HFFc6 (cell line): ENCODE measurements around the gene NUB1. TPM values are rescaled to one million over a fixed set of nuclear protein-coding genes. Genes with fewer than 3 reads are reported as not detected.

Source experiments
- DNase-seq: peaks from one replicate; pipeline ENCODE4 v3.0.0-alpha.2; 2018
- H3K27ac Mint-ChIP-seq: 2 replicates; pipeline ENCODE4 v1.8.0; 2020; ENCODE audit warnings: mild to moderate bottlenecking, mixed read lengths
- H3K27me3 Mint-ChIP-seq: 2 replicates; pipeline ENCODE4 v1.8.0; 2021; ENCODE audit warnings: mild to moderate bottlenecking, moderate library complexity, mixed read lengths; ENCODE audit not compliant: insufficient read depth
- H3K36me3 Mint-ChIP-seq: 2 replicates; pipeline ENCODE4 v1.8.0; 2021; ENCODE audit warnings: low read depth, mixed read lengths
- H3K4me1 Mint-ChIP-seq: 2 replicates; pipeline ENCODE4 v1.8.0; 2020; ENCODE audit warnings: low read depth, mixed read lengths
- H3K4me3 Mint-ChIP-seq: 2 replicates; pipeline ENCODE4 v1.8.0; 2020; ENCODE audit warnings: mild to moderate bottlenecking, moderate library complexity, mixed read lengths
- H3K9me3 Mint-ChIP-seq: 2 replicates; pipeline ENCODE4 v1.8.0; 2020; ENCODE audit warnings: mild to moderate bottlenecking, mixed read lengths
- total RNA-seq, 6 experiments: library from RNA; stranded (reverse); fragmentation: NEBNext Ultra II Directional; extraction: Animal tissue kit (Norgen Biotek cat#: 25700); gene quantifications; 2 replicates in 1 of 6; 3 replicates in 5 of 6; pipeline ENCODE4 v1.2.3, GENCODE V29; 2021
- TF ChIP-seq, protein P1 (sequence below): fragments of 200-600 bp; sonication (generic); IDR thresholded peaks from 2 replicates; pipeline ENCODE4 v1.5.0; 2021; ENCODE audit warnings: antibody characterized with exemption, mild to moderate bottlenecking

NUB1 gene
- total RNA-seq, 6 experiments from 2014 or later, result 30.6 to 37.8 (median 34.8) TPM

DNA sequence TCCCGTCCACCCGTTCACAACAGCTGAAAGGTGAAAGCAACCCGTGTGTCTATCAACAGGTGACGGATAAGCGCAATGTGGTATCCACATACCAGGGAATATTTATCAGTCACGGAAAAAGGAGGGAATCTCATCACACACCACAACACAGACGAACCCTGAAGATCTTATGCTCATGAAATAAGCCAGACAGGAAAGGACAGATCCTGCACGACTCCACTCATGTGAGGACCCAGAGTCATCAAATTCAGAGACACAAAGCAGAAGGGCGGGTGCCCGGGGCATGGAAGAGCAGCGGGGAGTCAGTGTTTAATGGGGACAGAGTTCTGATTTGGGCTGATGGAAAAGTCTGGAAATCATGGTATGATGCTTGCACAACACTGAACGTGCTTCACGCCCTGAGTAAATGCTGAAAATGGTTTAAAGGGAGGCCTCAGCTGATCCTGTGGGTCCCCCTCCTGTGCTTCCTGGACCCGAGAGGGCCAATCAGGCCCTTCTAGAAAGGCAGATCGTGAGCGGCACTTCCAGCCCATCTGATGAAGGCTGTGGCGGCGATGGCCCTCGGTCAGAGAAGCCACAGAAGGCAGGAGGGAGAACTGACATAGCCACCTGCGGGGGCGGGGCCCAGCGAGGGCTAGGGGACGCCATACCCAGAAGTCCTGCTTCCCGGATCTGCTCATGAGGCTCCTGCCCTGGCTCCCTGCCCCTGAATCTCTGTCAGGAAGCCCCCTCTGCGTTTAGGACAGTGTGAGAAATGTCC, 49.2 kb downstream of the NUB1 start:
- H3K9me3 Mint-ChIP-seq, result no peaks in the 10 kb centered on the region

DNA sequence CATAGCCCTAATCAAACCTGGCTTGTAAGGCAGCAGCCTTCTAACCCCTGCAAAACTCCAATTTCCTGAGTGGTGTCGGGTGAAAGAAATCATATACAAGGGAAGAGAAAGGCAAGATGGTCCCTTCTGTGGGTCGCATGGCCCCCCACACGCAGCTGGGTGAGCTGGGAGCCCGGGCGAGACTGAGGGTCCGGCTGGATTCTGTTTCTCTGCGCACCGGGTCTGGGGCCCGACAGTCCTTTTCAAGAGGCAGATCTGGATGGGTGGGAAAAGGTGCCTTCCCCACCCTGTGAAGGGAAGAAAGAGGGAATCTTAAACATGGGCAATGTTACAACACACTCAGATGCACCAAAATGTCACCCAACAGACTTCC, 49.7 kb downstream of the NUB1 start:
- Mint-ChIP-seq H3K4me1 (no peaks in the 10 kb centered on the region), H3K36me3 (no peaks in the 10 kb centered on the region), H3K9me3 (no peaks in the 10 kb centered on the region), H3K27ac (no peak overlapping the region), H3K4me3 (no peak overlapping the region), H3K27me3 (peaks cover 40% of the 10 kb centered on the region)
- TF ChIP-seq, protein P1, sequence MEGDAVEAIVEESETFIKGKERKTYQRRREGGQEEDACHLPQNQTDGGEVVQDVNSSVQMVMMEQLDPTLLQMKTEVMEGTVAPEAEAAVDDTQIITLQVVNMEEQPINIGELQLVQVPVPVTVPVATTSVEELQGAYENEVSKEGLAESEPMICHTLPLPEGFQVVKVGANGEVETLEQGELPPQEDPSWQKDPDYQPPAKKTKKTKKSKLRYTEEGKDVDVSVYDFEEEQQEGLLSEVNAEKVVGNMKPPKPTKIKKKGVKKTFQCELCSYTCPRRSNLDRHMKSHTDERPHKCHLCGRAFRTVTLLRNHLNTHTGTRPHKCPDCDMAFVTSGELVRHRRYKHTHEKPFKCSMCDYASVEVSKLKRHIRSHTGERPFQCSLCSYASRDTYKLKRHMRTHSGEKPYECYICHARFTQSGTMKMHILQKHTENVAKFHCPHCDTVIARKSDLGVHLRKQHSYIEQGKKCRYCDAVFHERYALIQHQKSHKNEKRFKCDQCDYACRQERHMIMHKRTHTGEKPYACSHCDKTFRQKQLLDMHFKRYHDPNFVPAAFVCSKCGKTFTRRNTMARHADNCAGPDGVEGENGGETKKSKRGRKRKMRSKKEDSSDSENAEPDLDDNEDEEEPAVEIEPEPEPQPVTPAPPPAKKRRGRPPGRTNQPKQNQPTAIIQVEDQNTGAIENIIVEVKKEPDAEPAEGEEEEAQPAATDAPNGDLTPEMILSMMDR, result no peak
- no peak for DNase-seq

More for the DNA sequence above, 49.2 kb downstream of the NUB1 start:
- TF ChIP-seq, protein P1, result no peak
- H3K4me3 Mint-ChIP-seq, result no peak overlapping the region
- DNase-seq, result no peak
- H3K36me3 Mint-ChIP-seq, result no peaks in the 10 kb centered on the region
- no peaks in the 10 kb centered on the region for H3K4me1 Mint-ChIP-seq
- H3K27me3 Mint-ChIP-seq, result peaks cover 45% of the 10 kb centered on the region
- no peak overlapping the region for H3K27ac Mint-ChIP-seq

DNA sequence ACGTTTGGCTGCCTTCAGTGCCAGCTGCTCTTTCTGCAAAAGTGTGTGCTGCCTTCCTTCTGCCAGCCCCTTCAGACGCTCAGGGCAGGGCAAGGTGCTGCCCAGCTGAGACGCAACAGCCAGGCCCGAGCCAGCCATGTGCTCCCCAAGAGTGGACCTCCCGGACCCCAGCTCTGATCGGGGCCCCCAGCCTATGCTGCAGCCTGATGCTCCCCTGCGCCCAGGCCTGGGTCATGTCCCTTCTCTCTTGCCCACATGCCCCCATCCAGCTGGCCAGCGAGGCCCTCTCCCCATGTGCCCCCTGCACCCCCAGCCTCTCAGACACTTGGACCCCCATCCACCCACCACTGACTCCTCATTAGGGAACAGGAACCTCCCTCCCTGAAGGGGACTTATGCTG, 50.4 kb downstream of the NUB1 start:
- no peak for DNase-seq
- no peaks in the 10 kb centered on the region for H3K36me3 Mint-ChIP-seq
- H3K27me3 Mint-ChIP-seq, result peaks cover 35% of the 10 kb centered on the region
- no peaks in the 10 kb centered on the region for H3K4me1 Mint-ChIP-seq
- no peak overlapping the region for H3K27ac Mint-ChIP-seq
- H3K9me3 Mint-ChIP-seq, result no peaks in the 10 kb centered on the region; the same call in 1 of the 2 replicates
- TF ChIP-seq, protein P1, result no peak
- no peak overlapping the region for H3K4me3 Mint-ChIP-seq

DNA sequence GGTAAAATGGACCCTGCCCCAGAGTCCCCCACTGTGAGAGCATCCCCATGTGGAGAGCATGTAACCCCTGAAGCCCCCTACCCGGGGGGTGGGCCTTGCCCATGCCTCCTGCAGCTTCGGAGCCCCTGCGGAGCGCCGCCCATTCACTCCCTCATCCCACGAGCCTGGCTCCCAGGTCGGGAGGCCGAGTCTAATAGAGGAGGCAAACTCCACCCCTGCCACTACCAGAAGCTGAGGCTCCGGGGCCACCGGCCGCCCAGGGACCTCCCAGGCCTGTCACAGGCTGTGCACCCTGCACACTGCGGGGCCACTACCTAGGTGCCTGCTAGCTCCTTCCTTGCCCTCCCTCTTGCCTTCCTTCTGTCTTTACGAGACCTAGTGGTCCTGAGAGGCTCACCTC, 50.8 kb downstream of the NUB1 start:
- Mint-ChIP-seq H3K27ac (no peak overlapping the region), H3K4me1 (no peaks in the 10 kb centered on the region), H3K27me3 (peaks cover 35% of the 10 kb centered on the region), H3K9me3 (no peaks in the 10 kb centered on the region; the same call in 1 of the 2 replicates), H3K4me3 (no peak overlapping the region), H3K36me3 (no peaks in the 10 kb centered on the region)
- TF ChIP-seq, protein P1, result no peak
- no peak for DNase-seq

DNA sequence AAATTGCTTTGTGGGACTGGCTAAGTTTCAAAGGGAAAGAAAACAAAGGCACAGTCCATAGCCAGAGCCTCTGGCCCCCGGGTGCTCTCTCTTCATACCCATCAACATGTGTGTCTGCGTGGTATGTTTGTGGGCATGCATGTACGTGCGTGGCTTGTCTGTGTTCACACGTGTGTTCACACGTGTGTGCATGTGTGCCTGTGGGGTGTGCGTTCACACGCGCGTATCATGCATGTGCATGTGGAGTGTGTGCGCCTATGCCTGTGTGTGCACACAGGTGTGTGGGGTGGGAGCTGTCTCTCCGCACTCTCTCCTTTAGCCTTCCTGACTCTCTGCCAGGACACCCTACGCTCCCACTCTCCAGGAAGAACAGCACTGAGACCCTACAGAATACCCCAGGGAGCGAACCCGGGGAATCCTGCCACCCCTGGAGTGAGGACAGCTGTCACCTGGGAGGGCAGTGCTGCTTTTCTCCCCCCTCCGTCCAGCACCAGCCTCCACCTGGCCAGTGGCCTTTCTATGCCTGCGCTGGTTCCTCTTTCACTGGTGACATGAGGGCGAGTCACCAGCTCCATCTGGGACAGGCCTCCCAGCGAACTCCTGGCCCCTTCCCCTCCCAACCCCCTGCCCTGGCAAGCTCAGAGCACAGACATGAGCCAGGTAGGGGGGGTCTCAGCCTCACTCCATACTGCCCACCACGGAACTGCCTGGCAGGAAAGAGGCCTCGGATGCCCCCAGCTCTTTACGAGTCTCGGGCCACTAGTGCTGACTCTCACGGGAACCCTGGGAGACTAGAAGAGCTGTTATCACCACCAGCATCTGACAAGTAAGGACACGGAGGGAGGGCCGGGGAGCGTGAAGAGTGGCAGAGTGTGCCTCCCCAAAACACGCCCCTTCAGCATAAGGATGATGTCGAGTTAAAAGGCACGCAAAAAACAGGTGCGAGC, 51.7 kb downstream of the NUB1 start:
- no peak for DNase-seq
- Mint-ChIP-seq H3K9me3 (no peaks in the 10 kb centered on the region; the same call in 1 of the 2 replicates), H3K36me3 (no peaks in the 10 kb centered on the region), H3K4me1 (no peaks in the 10 kb centered on the region), H3K27ac (no peak overlapping the region), H3K4me3 (no peak overlapping the region), H3K27me3 (peaks cover 35% of the 10 kb centered on the region)
- TF ChIP-seq, protein P1, result no peak
